Measurements from ENCODE around the gene ADAMTS12.
A peak's percentile ranks its signal among the peaks of the same experiment; 100 is the strongest.

The ADAMTS12 gene

GRCh38 chr5:33827885-33828284 is 63.9 kb downstream of the ADAMTS12 start:
- Histone ChIP-seq H3K27ac (ENCODE audit: poor library complexity, severe bottlenecking) (peak overlapping the region; percentile 61), H3K4me3 (ENCODE audit: severe bottlenecking) (no peak overlapping the region), H3K27me3 (ENCODE audit: insufficient read depth, poor library complexity, severe bottlenecking) (no peaks in the 10 kb centered on the region), H3K36me3 (ENCODE audit: low read depth) (no peaks in the 10 kb centered on the region), H3K4me1 (ENCODE audit: insufficient read depth, poor library complexity, severe bottlenecking) (peaks cover 14% of the 10 kb centered on the region), H3K9me3 (ENCODE audit: severe bottlenecking) (no peaks in the 10 kb centered on the region)
- ATAC-seq (ENCODE audit: low read depth) (peak; percentile 80), DNase-seq (ENCODE audit: low spot score) (no peak)
- TF ChIP-seq CTCF (IDR thresholded peaks at IDR 0.05; ENCODE audit: poor library complexity, severe bottlenecking), result no peak

- Histone ChIP-seq H3K4me3 (ENCODE audit: severe bottlenecking) (no peak overlapping the region), H3K27me3 (ENCODE audit: insufficient read depth, poor library complexity, severe bottlenecking) (no peaks in the 10 kb centered on the region), H3K27ac (ENCODE audit: poor library complexity, severe bottlenecking) (peak overlapping the region; percentile 61), H3K36me3 (ENCODE audit: low read depth) (no peaks in the 10 kb centered on the region), H3K9me3 (ENCODE audit: severe bottlenecking) (no peaks in the 10 kb centered on the region), H3K4me1 (ENCODE audit: insufficient read depth, poor library complexity, severe bottlenecking) (peaks cover 14% of the 10 kb centered on the region)
- no peak for DNase-seq (ENCODE audit: low spot score)
- TF ChIP-seq CTCF (IDR thresholded peaks at IDR 0.05; ENCODE audit: poor library complexity, severe bottlenecking), result no peak
- ATAC-seq (ENCODE audit: low read depth), result peak; percentile 65
Observed at GRCh38 chr5:33827018-33827707, 64.6 kb downstream of the ADAMTS12 start.

GRCh38 chr5:33824516-33825195 is 67.1 kb downstream of the ADAMTS12 start:
- H3K27me3 ChIP-seq (ENCODE audit: insufficient read depth, poor library complexity, severe bottlenecking), result no peaks in the 10 kb centered on the region
- no peak for DNase-seq (ENCODE audit: low spot score)
- H3K4me1 ChIP-seq (ENCODE audit: insufficient read depth, poor library complexity, severe bottlenecking), result peaks cover 14% of the 10 kb centered on the region
- H3K4me3 ChIP-seq (ENCODE audit: severe bottlenecking), result no peak overlapping the region
- H3K36me3 ChIP-seq (ENCODE audit: low read depth), result no peaks in the 10 kb centered on the region
- no peak overlapping the region for H3K27ac ChIP-seq (ENCODE audit: poor library complexity, severe bottlenecking)
- ATAC-seq (ENCODE audit: low read depth), result no peak
- no peaks in the 10 kb centered on the region for H3K9me3 ChIP-seq (ENCODE audit: severe bottlenecking)
- no peak for TF ChIP-seq CTCF (IDR thresholded peaks at IDR 0.05; ENCODE audit: poor library complexity, severe bottlenecking)

- peak overlapping the region; percentile 79 for H3K27ac ChIP-seq (ENCODE audit: poor library complexity, severe bottlenecking)
- peaks cover 16% of the 10 kb centered on the region for H3K4me1 ChIP-seq (ENCODE audit: insufficient read depth, poor library complexity, severe bottlenecking)
- ATAC-seq (ENCODE audit: low read depth) (peak; percentile 68), DNase-seq (ENCODE audit: low spot score) (no peak)
- H3K4me3 ChIP-seq (ENCODE audit: severe bottlenecking), result no peak overlapping the region
- H3K27me3 ChIP-seq (ENCODE audit: insufficient read depth, poor library complexity, severe bottlenecking), result no peaks in the 10 kb centered on the region
- H3K36me3 ChIP-seq (ENCODE audit: low read depth), result no peaks in the 10 kb centered on the region
- no peak for TF ChIP-seq CTCF (IDR thresholded peaks at IDR 0.05; ENCODE audit: poor library complexity, severe bottlenecking)
- H3K9me3 ChIP-seq (ENCODE audit: severe bottlenecking), result no peaks in the 10 kb centered on the region
Observed at GRCh38 chr5:33817301-33817700, 74.5 kb downstream of the ADAMTS12 start.

GRCh38 chr5:33816791-33817190 is 75.0 kb downstream of the ADAMTS12 start:
- peaks cover 16% of the 10 kb centered on the region for H3K4me1 ChIP-seq (ENCODE audit: insufficient read depth, poor library complexity, severe bottlenecking)
- peak overlapping the region; percentile 79 for H3K27ac ChIP-seq (ENCODE audit: poor library complexity, severe bottlenecking)
- no peaks in the 10 kb centered on the region for H3K36me3 ChIP-seq (ENCODE audit: low read depth)
- ATAC-seq (ENCODE audit: low read depth) (peak; percentile 25; the same call in 1 of the 3 replicates), DNase-seq (ENCODE audit: low spot score) (no peak)
- TF ChIP-seq CTCF (IDR thresholded peaks at IDR 0.05; ENCODE audit: poor library complexity, severe bottlenecking), result no peak
- no peaks in the 10 kb centered on the region for H3K9me3 ChIP-seq (ENCODE audit: severe bottlenecking)
- no peaks in the 10 kb centered on the region for H3K27me3 ChIP-seq (ENCODE audit: insufficient read depth, poor library complexity, severe bottlenecking)
- no peak overlapping the region for H3K4me3 ChIP-seq (ENCODE audit: severe bottlenecking)

All from RWPE2 (cell line).